ENCODE results near the gene ZNF488.
"Not testable (repeated sequence)": the region's sequence is repeated elsewhere in the genome, so short reads cannot be mapped to it uniquely, and the experiment has no call there.

Gene ZNF488

GRCh38 chr10:47409866-47410256 is 25.8 kb upstream of the ZNF488 start:
- FAIRE-seq: no peak

- no peak for FAIRE-seq
These were observed 25.2 kb upstream of the ZNF488 start for GRCh38 chr10:47409171-47409865.

GRCh38 chr10:47408606-47409005 is 24.5 kb upstream of the ZNF488 start:
- FAIRE-seq: no peak

GRCh38 chr10:47406870-47407691 is 23.0 kb upstream of the ZNF488 start:
- no peak for FAIRE-seq

- FAIRE-seq: no peak
These were observed 22.4 kb upstream of the ZNF488 start for GRCh38 chr10:47406548-47406869.

GRCh38 chr10:47405857-47406547 is 21.9 kb upstream of the ZNF488 start:
- FAIRE-seq: no peak

GRCh38 chr10:47404937-47405336 is 20.8 kb upstream of the ZNF488 start:
- no peak for FAIRE-seq

GRCh38 chr10:47404446-47404845 is 20.4 kb upstream of the ZNF488 start:
- FAIRE-seq: no peak

GRCh38 chr10:47403446-47404318 is 19.6 kb upstream of the ZNF488 start:
- no peak for FAIRE-seq

GRCh38 chr10:47402641-47403301 is 18.7 kb upstream of the ZNF488 start:
- no peak for FAIRE-seq

GRCh38 chr10:47401874-47402640 is 18.0 kb upstream of the ZNF488 start:
- no peak for FAIRE-seq

- no peak for FAIRE-seq
These were observed 17.1 kb upstream of the ZNF488 start for GRCh38 chr10:47401210-47401609.

- FAIRE-seq: no peak
These were observed 16.7 kb upstream of the ZNF488 start for GRCh38 chr10:47400786-47401185.

GRCh38 chr10:47400251-47400650 is 16.2 kb upstream of the ZNF488 start:
- no peak for FAIRE-seq

- FAIRE-seq: no peak
These were observed 13.2 kb upstream of the ZNF488 start for GRCh38 chr10:47397256-47397655.

- FAIRE-seq: no peak
These were observed 12.2 kb upstream of the ZNF488 start for GRCh38 chr10:47396311-47396717.

- no peak for FAIRE-seq
These were observed 5.5 kb upstream of the ZNF488 start for GRCh38 chr10:47389619-47390018.

- FAIRE-seq: no peak
These were observed 4.8 kb upstream of the ZNF488 start for GRCh38 chr10:47388879-47389278.

- not testable (repeated sequence) for FAIRE-seq
These were observed 2.0 kb upstream of the ZNF488 start for GRCh38 chr10:47386104-47386503.

GRCh38 chr10:47383261-47384147 is 589 bp downstream of the ZNF488 start:
- no peak for FAIRE-seq
